ENCODE results near the gene RPS6KC1. TPM values are rescaled to one million over a fixed set of nuclear protein-coding genes. Genes with fewer than 3 reads are reported as not detected.
"Not testable (repeated sequence)": the region's sequence is repeated elsewhere in the genome, so short reads cannot be mapped to it uniquely, and the experiment has no call there.

RPS6KC1 gene
- total RNA-seq, 1 donor from 2014 or later: 13.0 TPM

- H3K4me1 Mint-ChIP-seq: peaks cover 25% of the 10 kb centered on the region
These were observed 55.3 kb downstream of the RPS6KC1 start for GRCh38 chr1:213106298-213106697.

GRCh38 chr1:213107613-213108012 lies 56.6 kb downstream of the RPS6KC1 start:
- Mint-ChIP-seq H3K4me3 (no peak overlapping the region), H3K27ac (no peak overlapping the region), H3K9me3 (peaks cover 2% of the 10 kb centered on the region), H3K27me3 (no peaks in the 10 kb centered on the region), H3K4me1 (peaks cover 30% of the 10 kb centered on the region), H3K36me3 (ENCODE audit: low read depth) (peaks cover 11% of the 10 kb centered on the region)
- intact Hi-C loops (cut with micrococcal nuclease): loop anchor here (5.0 kb wide), 1 partner anchor 55 kb away; the partner anchor contains the start of gene RPS6KC1
- CTCF ChIA-PET: interaction anchor here (1.5 kb wide), 1 partner anchor 16 kb away, joined by 3 read pairs; no protein-coding TSS in a partner anchor
- DNase-seq: no peak
- no peak for ATAC-seq (ENCODE audit: low read depth)
- TF ChIP-seq CTCF (IDR thresholded peaks at IDR 0.05): no peak
- POLR2A ChIA-PET: no interaction called here

More at GRCh38 chr1:213106298-213106697, 55.3 kb downstream of the RPS6KC1 start:
- ChIA-PET CTCF (interaction anchor here (1.3 to 1.5 kb wide), 2 partner anchors 15 to 17 kb away, joined by 3 to 4 read pairs; no protein-coding TSS in a partner anchor), POLR2A (interaction anchor here (0.5 kb wide), 1 partner anchor 58 kb away, joined by 3 read pairs; no protein-coding TSS in a partner anchor)
- no peak overlapping the region for H3K27ac Mint-ChIP-seq
- ATAC-seq (ENCODE audit: low read depth) (no peak), DNase-seq (no peak)
- intact Hi-C loops (cut with micrococcal nuclease): loop anchor here (5.0 kb wide), 1 partner anchor 54 kb away; the partner anchor contains the start of gene RPS6KC1
- no peaks in the 10 kb centered on the region for H3K27me3 Mint-ChIP-seq
- H3K4me3 Mint-ChIP-seq: no peak overlapping the region
- no peak for TF ChIP-seq CTCF (IDR thresholded peaks at IDR 0.05)
- peaks cover 11% of the 10 kb centered on the region for H3K36me3 Mint-ChIP-seq (ENCODE audit: low read depth)
- peaks cover 2% of the 10 kb centered on the region for H3K9me3 Mint-ChIP-seq

GRCh38 chr1:213110349-213111300 lies 59.6 kb downstream of the RPS6KC1 start:
- H3K27me3 Mint-ChIP-seq: no peaks in the 10 kb centered on the region
- ChIA-PET POLR2A (no interaction called here), CTCF (interaction anchor here (1.8 kb wide), 1 partner anchor 13 kb away, joined by 5 read pairs; no protein-coding TSS in a partner anchor)
- H3K36me3 Mint-ChIP-seq (ENCODE audit: low read depth): peaks cover 9% of the 10 kb centered on the region
- no peak overlapping the region for H3K27ac Mint-ChIP-seq
- H3K4me3 Mint-ChIP-seq: no peak overlapping the region
- H3K9me3 Mint-ChIP-seq: peaks cover 2% of the 10 kb centered on the region
- DNase-seq (no peak), ATAC-seq (ENCODE audit: low read depth) (no peak)
- intact Hi-C loops (cut with micrococcal nuclease): no loop called here
- TF ChIP-seq CTCF (IDR thresholded peaks at IDR 0.05): no peak
- H3K4me1 Mint-ChIP-seq: peaks cover 13% of the 10 kb centered on the region

- TF ChIP-seq CTCF (IDR thresholded peaks at IDR 0.05): no peak
- Mint-ChIP-seq H3K4me1 (peaks cover 13% of the 10 kb centered on the region), H3K4me3 (no peak overlapping the region), H3K27me3 (no peaks in the 10 kb centered on the region), H3K27ac (no peak overlapping the region), H3K9me3 (peaks cover 2% of the 10 kb centered on the region), H3K36me3 (ENCODE audit: low read depth) (peaks cover 9% of the 10 kb centered on the region)
- CTCF ChIA-PET: interaction anchor here (0.9 to 1.8 kb wide), 2 partner anchors 9 to 12 kb away, joined by 3 to 5 read pairs; no protein-coding TSS in a partner anchor
- DNase-seq (no peak), ATAC-seq (ENCODE audit: low read depth) (no peak)
- intact Hi-C loops (cut with micrococcal nuclease): no loop called here
- POLR2A ChIA-PET: no interaction called here
These were observed 60.5 kb downstream of the RPS6KC1 start for GRCh38 chr1:213111502-213111901.

GRCh38 chr1:213112723-213113122 lies 61.7 kb downstream of the RPS6KC1 start:
- DNase-seq; H3K9me3 Mint-ChIP-seq; intact Hi-C loops (cut with micrococcal nuclease); ATAC-seq (ENCODE audit: low read depth); H3K36me3 Mint-ChIP-seq (ENCODE audit: low read depth); H3K27me3 Mint-ChIP-seq; POLR2A ChIA-PET; H3K27ac Mint-ChIP-seq; H3K4me3 Mint-ChIP-seq: not testable (repeated sequence)
- CTCF ChIA-PET: interaction anchor here (1.8 kb wide), 1 partner anchor 11 kb away, joined by 5 read pairs; no protein-coding TSS in a partner anchor
- H3K4me1 Mint-ChIP-seq: peaks cover 13% of the 10 kb centered on the region

- H3K4me3 Mint-ChIP-seq; H3K27ac Mint-ChIP-seq; H3K9me3 Mint-ChIP-seq; H3K27me3 Mint-ChIP-seq; H3K4me1 Mint-ChIP-seq; intact Hi-C loops (cut with micrococcal nuclease); ATAC-seq (ENCODE audit: low read depth); CTCF ChIA-PET; DNase-seq; H3K36me3 Mint-ChIP-seq (ENCODE audit: low read depth): not testable (repeated sequence)
- POLR2A ChIA-PET: interaction anchor here (0.7 kb wide), 1 partner anchor 1722 kb away, joined by 4 read pairs; no protein-coding TSS in a partner anchor
These were observed 66.7 kb downstream of the RPS6KC1 start for GRCh38 chr1:213117699-213118180.

All from activated B cell treated with CpG ODN at 0.5 μM for 24 hours (primary cell).